IPS-NIHi11 (cell line): ENCODE results near the gene RAB5B.
"Not testable (repeated sequence)": the region's sequence is repeated elsewhere in the genome, so short reads cannot be mapped to it uniquely, and the experiment has no call there.

Experiments
- DNase-seq: peaks from one replicate; pipeline ENCODE4 v3.0.0; 2012; ENCODE audit warnings: mixed read lengths, low spot score

Gene RAB5B

GRCh38 chr12:56014205-56014604 lies 40.3 kb downstream of the RAB5B start:
- peak; percentile 39 for DNase-seq

DNA sequence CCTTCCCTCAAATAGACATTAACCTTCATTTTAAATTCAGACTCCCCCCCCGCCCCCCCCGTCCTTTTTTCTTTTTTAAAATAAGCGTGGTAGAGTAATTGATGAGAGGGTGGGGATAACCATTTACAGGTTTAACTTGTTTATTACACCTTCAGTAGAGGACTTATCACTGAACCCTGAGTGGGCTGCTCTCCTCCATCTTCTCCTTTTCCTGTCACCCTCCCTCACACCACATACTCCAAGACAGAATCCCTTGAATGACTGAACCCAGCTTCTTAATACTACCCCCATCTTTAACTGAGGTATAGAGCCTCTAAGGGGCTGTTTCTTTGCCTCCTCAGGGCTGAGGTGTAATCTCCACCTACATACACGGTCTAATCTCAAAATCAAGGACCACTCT lies 43.3 kb downstream of the RAB5B start:
- DNase-seq: no peak

DNA sequence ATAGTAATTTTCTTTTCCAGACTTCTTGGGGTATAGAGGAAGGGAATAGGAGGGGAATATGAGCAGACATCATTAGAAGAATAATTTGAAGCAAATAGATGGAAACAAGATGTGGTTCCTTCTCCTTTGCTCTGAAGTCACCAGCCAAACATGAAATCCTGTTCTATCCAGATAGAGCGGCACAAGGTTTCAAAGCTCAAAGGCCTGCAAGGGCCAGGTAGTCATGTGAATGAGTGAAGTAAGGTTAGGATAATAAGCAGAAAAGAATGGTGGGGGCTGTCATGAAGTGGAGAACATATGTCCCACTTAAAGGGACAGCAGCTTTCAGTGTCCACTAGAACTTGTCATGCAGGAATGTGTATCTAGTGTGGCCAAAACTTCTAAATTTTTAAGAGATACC lies 44.5 kb downstream of the RAB5B start:
- DNase-seq: no peak

DNA sequence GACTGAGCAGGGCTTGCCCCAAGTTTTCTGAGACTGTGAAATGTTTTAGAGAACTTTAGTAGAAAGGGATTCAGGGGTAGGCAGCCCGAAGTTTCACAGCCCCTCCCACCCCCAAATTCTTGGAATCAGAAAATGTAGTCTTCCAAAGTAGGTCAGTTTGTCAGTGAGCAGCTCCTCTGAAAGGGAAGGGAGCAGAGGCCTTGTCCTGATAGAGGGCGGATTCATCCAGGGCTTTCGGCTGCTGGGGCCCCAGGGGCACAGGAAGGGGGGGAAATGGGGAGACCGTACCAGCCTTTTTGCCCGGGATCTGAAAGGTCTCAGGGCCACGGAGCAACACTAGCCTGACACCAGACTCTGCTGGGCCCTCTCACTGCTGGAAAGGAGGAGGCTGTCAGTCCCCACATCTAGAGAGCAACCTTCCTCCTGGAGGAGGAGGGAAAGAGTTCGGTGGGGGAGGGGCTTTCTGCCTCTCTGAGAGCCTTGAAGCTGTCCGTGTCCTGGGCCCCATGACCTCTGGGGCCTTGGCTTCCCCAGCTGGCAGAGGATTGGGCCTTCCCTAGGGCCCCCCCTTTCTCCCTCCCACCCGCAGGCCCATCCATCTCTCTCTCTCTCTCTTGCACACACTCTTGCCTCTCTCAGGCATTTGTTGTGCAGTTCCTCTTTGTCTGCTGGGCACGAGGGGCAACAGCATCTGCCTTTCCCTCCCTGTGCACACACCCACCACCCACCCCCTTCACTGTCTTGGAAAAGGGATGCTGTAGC lies 46.7 kb downstream of the RAB5B start, which contains the start of gene IKZF4:
Gene IKZF4 (plus strand): TSS at position 621 of the 762 bp plus-strand sequence. CDS start 451 bp downstream, outside the sequence.
- DNase-seq: peak; percentile 69

DNA sequence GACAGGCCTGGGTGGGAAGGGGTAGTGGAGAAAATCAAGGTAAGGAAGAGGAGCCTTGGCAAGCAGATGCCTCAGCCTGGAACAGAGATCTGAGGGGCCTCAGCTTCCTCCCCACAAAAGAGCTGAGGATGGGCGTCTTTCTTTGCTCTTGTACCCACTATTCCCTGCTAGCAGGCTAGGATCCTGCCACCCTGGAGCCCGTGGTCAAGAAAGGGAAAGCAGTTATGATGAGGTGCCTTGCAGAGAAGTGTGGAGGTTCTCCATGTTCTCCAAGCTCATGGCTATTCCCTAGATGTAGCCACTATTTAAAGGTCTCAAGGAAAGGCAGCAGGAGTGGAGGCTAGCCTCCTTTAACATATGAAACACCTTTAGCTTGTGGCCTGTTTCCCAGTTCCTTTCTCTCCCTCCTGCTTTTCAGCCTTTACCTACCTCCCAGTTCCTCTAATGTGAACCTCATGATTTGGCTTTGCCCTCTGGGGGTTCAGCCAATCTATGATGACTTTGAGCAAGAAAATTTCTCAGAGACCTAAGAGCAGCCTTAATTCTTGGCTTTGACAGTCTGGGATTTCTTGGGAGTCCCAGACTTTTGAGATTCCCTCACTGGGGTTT lies 48.1 kb downstream of the RAB5B start:
- DNase-seq: no peak

DNA sequence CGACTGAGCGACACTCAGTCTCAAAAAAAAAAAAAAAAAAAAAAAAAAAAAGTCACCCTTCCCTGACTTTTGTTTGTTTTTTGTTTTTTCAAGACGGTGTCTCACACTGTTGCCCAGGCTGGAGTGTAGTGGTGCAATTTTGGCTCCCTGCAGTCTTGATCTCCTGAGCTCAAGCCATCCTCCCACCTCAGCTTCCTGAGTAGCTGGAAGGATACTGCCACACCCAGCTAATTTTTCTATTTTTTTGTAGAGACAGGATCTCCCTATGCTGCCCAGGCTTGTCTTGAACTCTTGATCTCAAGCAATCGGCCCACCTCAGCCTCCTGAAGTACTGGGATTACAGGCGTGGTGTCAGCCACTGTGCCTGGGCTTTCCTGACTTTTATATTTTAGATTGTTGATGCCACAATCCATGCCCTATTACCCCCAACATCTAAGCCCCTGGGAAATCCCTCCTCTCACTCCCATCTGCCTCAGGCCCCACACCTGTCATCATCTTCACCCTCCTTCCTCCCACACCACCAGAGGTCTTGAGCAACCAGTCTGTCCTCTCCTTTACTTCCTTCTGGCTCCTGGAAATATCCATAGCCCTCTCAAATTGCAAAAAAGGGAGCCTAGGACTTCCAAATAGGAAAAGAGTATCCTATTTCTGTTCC lies 54.8 kb downstream of the RAB5B start:
- DNase-seq: no peak

DNA sequence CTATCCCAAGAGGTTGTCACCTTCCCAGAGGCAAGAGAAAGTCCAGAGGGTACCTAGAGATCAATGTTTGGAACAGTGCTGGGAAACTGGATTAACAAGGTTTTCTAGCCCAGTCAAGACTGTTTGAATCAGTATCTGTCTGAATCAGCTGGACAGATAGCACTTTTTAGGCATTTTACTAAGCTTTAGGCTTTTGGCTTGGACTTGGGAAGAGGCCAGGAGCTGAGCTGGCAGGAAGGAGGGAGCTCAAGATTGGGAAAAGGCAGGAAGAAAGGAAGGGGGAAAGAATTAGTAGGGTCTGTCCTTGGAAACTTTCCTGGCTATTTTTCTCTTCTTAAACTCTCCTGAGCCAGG lies 55.3 kb downstream of the RAB5B start:
- no peak for DNase-seq

- DNase-seq: peak; percentile 68
Measured at GRCh38 chr12:56029666-56030293, 55.9 kb downstream of the RAB5B start.

DNA sequence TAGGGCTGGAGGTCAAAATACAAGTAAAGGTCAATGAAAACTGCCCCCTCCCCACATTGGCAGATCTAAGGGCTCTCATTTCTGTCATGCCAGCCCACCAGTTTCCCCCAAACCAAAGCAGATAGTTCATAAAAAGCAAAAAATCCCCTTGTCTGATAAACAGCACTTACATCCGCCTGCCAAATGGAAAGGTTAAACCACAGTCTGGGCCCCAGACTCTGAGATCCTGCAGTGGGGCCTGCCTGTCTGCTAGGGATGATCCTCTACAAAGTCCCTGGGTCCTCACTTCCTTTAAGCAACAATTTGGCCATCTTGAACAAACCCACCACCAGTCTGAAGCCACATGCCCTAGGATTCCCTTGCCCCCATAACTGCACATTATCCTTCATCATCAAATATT lies 58.1 kb downstream of the RAB5B start:
- no peak for DNase-seq

GRCh38 chr12:56034586-56035332 lies 60.9 kb downstream of the RAB5B start:
- DNase-seq: no peak

- DNase-seq: no peak
Measured at GRCh38 chr12:56037161-56037560, 63.3 kb downstream of the RAB5B start.

GRCh38 chr12:56038022-56038655 lies 64.3 kb downstream of the RAB5B start:
- DNase-seq: no peak

DNA sequence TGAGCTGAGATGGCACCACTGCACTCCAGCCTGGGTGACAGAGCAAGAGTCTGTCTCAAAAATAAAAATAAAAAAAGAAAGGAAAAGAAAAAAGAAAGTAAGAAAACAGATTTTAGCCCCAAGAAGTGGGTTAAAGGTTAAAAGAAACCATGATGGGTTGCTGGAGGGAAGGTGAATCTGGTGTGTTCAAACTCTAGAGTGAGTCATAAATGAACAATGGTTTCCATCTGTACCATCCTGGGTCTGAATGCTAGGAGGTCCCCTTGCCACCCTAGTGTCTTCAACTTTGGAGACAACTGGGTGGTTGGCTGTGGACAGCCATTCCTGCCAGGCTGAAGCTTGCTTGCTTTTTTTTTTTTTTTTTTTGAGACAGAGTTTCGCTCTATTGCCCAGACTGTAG lies 66.3 kb downstream of the RAB5B start:
- DNase-seq: no peak

GRCh38 chr12:56040963-56041551 lies 67.2 kb downstream of the RAB5B start:
- DNase-seq: no peak

DNA sequence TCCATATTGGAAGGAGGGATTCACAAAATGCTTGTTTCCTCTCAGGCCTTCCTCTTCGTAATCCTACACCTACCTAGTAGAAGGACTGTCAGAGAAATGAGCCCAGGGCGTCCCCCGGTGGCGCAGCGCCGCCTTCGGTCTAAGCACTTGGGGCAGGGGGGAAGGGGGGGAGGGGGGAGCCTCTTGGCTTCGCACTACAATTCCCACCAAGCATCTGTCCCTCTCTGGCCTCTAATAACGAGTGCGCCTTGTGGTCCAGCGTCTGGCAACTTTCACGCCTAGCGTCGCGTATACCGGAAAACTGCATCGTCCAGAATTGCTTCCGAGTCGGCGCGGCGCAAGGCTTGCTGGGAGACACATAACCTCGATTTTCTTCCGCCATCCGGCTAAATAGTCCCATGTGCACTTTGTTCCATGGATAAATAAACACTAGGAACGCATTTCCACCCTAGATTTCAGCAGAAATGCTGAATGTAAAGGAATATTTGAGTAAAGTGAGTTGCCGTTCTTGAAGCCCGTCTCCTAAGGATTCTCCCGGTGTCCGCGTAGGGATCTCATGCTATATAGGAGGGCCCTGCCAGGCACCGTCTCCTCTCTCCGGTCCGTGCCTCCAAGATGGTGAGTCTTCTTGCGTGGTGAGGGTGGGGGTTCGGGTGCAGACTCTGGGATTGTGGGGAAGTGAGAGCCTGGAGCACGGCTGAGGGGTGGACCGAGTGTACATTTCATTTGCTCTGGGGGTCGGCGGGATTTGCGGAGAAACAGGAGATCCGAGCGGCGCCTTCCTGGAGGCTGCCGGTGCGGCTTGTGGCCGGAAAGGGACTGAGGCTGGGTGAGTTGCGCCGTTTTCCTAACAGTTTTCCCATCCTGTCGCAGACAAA lies 67.9 kb downstream of the RAB5B start, which contains the start of gene RPS26:
Gene RPS26 (plus strand): TSS at position 367 of the 878 bp plus-strand sequence. CDS start 249 bp downstream, at position 616.
- peak; percentile 92 for DNase-seq

- DNase-seq: not testable (repeated sequence)
Measured at GRCh38 chr12:56042430-56042813, 68.5 kb downstream of the RAB5B start.

- no peak for DNase-seq
Measured at GRCh38 chr12:56042843-56043242, 69.0 kb downstream of the RAB5B start.
